ENCODE measurements around the gene PRR14L. TPM values are rescaled to one million over a fixed set of nuclear protein-coding genes. Genes with fewer than 3 reads are reported as not detected.
"Not testable (repeated sequence)": the region's sequence is repeated elsewhere in the genome, so short reads cannot be mapped to it uniquely, and the experiment has no call there.

Gene PRR14L
- total RNA-seq, 1 experiment from 2014 or later, result 42.5 TPM

DNA sequence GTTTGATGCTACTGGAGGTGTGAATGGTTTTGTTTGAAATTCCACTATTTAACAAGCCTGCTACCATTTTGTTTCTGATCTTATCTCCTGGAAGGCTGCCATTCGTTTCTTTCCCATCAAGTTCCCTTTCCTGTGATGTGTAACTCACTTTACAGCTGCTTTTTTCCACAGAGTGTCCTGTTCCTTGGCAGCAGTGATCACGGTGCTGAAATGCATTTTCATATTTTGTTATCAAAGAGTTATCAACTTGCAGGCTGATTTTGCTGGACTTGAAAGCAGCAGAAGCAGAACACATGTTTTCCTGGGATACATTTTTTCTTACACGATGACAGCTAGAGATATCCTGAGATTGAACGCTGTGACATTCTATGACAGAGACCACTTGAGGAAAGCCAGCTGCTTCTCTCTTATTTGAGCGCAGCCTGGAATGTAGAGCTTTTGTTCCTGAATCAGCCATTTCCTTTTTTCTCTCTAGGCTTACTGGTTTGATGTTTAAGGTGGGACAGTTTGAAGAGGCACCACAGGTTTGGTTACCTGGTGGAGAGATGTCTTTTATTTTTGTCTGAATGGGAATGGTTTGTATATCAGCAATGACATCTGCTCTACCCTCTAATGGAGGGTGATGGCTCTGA is 34.7 kb downstream of the PRR14L start:
- H3K9me3 Mint-ChIP-seq (ENCODE audit: unreplicated experiment), result no peaks in the 10 kb centered on the region
- H3K4me1 ChIP-seq, result no peaks in the 10 kb centered on the region
- H3K4me1 Mint-ChIP-seq (ENCODE audit: low read depth, unreplicated experiment), result no peaks in the 10 kb centered on the region
- no peak overlapping the region for H3K4me3 ChIP-seq (ENCODE audit: low read depth, low read length)
- CTCF ChIA-PET, result no interaction called here
- H3K36me3 ChIP-seq (ENCODE audit: control insufficient read depth, insufficient read depth, low read length), result peaks cover 4% of the 10 kb centered on the region; the same call in 1 of the 2 replicates
- intact Hi-C loops (cut with micrococcal nuclease; ENCODE audit: unreplicated experiment), result no loop called here
- TF ChIP-seq, protein P1, sequence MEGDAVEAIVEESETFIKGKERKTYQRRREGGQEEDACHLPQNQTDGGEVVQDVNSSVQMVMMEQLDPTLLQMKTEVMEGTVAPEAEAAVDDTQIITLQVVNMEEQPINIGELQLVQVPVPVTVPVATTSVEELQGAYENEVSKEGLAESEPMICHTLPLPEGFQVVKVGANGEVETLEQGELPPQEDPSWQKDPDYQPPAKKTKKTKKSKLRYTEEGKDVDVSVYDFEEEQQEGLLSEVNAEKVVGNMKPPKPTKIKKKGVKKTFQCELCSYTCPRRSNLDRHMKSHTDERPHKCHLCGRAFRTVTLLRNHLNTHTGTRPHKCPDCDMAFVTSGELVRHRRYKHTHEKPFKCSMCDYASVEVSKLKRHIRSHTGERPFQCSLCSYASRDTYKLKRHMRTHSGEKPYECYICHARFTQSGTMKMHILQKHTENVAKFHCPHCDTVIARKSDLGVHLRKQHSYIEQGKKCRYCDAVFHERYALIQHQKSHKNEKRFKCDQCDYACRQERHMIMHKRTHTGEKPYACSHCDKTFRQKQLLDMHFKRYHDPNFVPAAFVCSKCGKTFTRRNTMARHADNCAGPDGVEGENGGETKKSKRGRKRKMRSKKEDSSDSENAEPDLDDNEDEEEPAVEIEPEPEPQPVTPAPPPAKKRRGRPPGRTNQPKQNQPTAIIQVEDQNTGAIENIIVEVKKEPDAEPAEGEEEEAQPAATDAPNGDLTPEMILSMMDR (IDR thresholded peaks at IDR 0.05; ENCODE audit: insufficient read depth in 1 of 2, low read depth in 1 of 2, low read length in 1 of 2, severe bottlenecking in 1 of 2, unreplicated experiment in 1 of 2), result no peak
- H3K27me3 ChIP-seq (replicated peaks; ENCODE audit: control insufficient read depth, insufficient read depth, low read length), result no peaks in the 10 kb centered on the region
- no peak for DNase-seq
- no peak overlapping the region for H3K27ac Mint-ChIP-seq (ENCODE audit: unreplicated experiment)
- H3K36me3 Mint-ChIP-seq (ENCODE audit: insufficient read depth, unreplicated experiment), result peaks cover 71% of the 10 kb centered on the region
- H3K4me3 Mint-ChIP-seq (ENCODE audit: unreplicated experiment), result no peak overlapping the region
- no peaks in the 10 kb centered on the region for H3K9me3 ChIP-seq
- BruUV-seq (replicated peaks), result TSS peak; percentile 20
- no peaks in the 10 kb centered on the region for H3K27me3 Mint-ChIP-seq (ENCODE audit: insufficient read depth, unreplicated experiment)
- POLR2A ChIA-PET, result no interaction called here

DNA sequence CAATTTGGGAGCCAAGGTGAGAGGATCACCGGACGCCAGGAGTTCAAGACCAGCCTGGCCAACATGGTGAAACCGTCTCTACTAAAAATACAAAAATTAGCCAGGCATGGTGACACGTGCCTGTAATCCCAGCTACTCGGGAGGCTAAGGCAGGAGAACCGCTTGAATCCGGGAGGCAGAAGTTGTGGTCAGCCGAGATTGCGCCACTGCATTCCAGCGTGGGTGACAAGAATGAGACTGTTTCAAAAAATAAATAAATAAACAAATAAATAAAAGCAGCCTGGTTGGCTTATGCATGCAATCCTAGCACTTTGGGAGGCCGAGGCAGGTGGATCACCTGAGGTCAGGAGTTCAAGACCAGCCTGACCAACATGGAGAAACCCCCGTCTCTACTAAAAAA is 38.7 kb downstream of the PRR14L start:
- POLR2A ChIA-PET; H3K27ac Mint-ChIP-seq (ENCODE audit: unreplicated experiment); BruUV-seq (replicated peaks); H3K36me3 ChIP-seq (ENCODE audit: control insufficient read depth, insufficient read depth, low read length); DNase-seq; H3K9me3 Mint-ChIP-seq (ENCODE audit: unreplicated experiment); H3K4me1 ChIP-seq; H3K27me3 ChIP-seq (replicated peaks; ENCODE audit: control insufficient read depth, insufficient read depth, low read length); CTCF ChIA-PET; H3K4me1 Mint-ChIP-seq (ENCODE audit: low read depth, unreplicated experiment); H3K27me3 Mint-ChIP-seq (ENCODE audit: insufficient read depth, unreplicated experiment); H3K4me3 ChIP-seq (ENCODE audit: low read depth, low read length); H3K4me3 Mint-ChIP-seq (ENCODE audit: unreplicated experiment); intact Hi-C loops (cut with micrococcal nuclease; ENCODE audit: unreplicated experiment); H3K9me3 ChIP-seq: not testable (repeated sequence)
- peaks cover 71% of the 10 kb centered on the region for H3K36me3 Mint-ChIP-seq (ENCODE audit: insufficient read depth, unreplicated experiment)

DNA sequence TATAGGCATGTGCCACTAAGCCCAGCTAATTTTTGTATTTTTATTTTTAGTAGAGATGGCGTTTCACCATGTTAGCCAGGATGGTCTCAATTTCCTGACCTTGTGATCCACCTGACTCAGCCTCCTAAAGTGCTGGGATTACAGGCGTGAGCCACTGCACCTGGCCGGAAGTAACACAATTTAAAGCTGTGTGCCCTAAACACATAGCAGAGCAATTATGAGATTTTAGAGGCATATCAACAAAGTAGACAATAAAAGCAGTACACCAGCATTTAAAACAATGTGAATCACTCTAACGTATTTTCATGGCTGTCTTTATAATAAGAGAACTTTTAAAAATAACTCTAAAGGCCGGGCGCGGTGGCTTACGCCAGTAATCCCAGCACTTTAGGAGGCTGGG is 42.4 kb downstream of the PRR14L start:
- TF ChIP-seq, protein P1 (IDR thresholded peaks at IDR 0.05; ENCODE audit: insufficient read depth in 1 of 2, low read depth in 1 of 2, low read length in 1 of 2, severe bottlenecking in 1 of 2, unreplicated experiment in 1 of 2), result no peak
- Histone ChIP-seq H3K4me1 (no peaks in the 10 kb centered on the region), H3K4me3 (ENCODE audit: low read depth, low read length) (no peak overlapping the region), H3K27me3 (replicated peaks; ENCODE audit: control insufficient read depth, insufficient read depth, low read length) (no peaks in the 10 kb centered on the region), H3K36me3 (ENCODE audit: control insufficient read depth, insufficient read depth, low read length) (peaks cover 3% of the 10 kb centered on the region; the same call in 1 of the 2 replicates), H3K9me3 (no peaks in the 10 kb centered on the region)
- no peaks in the 10 kb centered on the region for H3K27me3 Mint-ChIP-seq (ENCODE audit: insufficient read depth, unreplicated experiment)
- intact Hi-C loops (cut with micrococcal nuclease; ENCODE audit: unreplicated experiment), result no loop called here
- no peak overlapping the region for H3K4me3 Mint-ChIP-seq (ENCODE audit: unreplicated experiment)
- H3K4me1 Mint-ChIP-seq (ENCODE audit: low read depth, unreplicated experiment), result no peaks in the 10 kb centered on the region
- H3K9me3 Mint-ChIP-seq (ENCODE audit: unreplicated experiment), result no peaks in the 10 kb centered on the region
- H3K27ac Mint-ChIP-seq (ENCODE audit: unreplicated experiment), result no peak overlapping the region
- ChIA-PET CTCF (no interaction called here), POLR2A (no interaction called here)
- BruUV-seq (replicated peaks), result no TSS peak
- DNase-seq, result no peak
- peaks cover 64% of the 10 kb centered on the region for H3K36me3 Mint-ChIP-seq (ENCODE audit: insufficient read depth, unreplicated experiment)

DNA sequence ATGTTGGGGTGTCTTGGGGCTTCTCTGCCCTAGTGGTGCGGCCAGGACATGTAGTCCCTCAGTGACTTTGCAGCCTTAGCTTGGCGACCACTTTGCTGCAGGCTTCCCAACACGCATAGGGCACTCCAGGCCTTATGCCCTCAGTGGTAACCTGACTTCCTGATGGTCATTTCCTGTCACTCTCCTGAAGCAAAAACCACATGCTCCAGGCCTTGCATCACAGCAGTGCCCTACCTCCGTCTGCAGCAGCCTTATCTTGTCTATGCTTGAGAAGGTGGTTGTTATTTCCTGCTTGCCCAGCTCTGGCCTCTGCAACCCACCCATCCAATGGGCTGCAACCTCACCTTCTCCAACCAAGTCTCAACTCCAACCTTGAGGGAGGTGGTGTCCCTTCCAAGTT is 54.5 kb downstream of the PRR14L start:
- CTCF ChIA-PET, result no interaction called here

DNA sequence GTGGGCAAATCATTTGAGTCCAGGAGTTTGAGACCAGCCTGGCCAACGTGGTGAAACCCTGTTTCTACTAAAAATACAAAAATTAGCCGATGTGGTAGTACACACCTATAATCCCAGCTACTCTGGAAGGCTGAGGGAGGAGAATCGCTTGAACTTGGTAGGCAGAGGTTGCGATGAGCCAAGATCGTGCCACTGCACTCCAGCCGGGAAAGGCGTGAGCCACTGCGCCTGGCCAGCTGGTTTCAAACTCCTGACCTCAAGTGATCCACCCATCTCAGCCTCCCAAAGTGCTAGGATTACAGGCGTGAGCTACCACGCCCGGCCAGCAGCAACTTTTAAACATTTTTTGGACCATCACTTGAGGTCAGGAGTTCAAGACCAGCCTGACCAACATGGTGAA is 55.9 kb downstream of the PRR14L start:
- H3K9me3 Mint-ChIP-seq (ENCODE audit: unreplicated experiment); H3K36me3 ChIP-seq (ENCODE audit: control insufficient read depth, insufficient read depth, low read length); H3K9me3 ChIP-seq; CTCF ChIA-PET; BruUV-seq (replicated peaks); H3K27ac Mint-ChIP-seq (ENCODE audit: unreplicated experiment); DNase-seq; H3K4me1 ChIP-seq; H3K4me1 Mint-ChIP-seq (ENCODE audit: low read depth, unreplicated experiment); H3K4me3 ChIP-seq (ENCODE audit: low read depth, low read length); H3K27me3 Mint-ChIP-seq (ENCODE audit: insufficient read depth, unreplicated experiment); H3K4me3 Mint-ChIP-seq (ENCODE audit: unreplicated experiment); intact Hi-C loops (cut with micrococcal nuclease; ENCODE audit: unreplicated experiment); H3K27me3 ChIP-seq (replicated peaks; ENCODE audit: control insufficient read depth, insufficient read depth, low read length); POLR2A ChIA-PET: not testable (repeated sequence)
- H3K36me3 Mint-ChIP-seq (ENCODE audit: insufficient read depth, unreplicated experiment), result peaks cover 63% of the 10 kb centered on the region

More for the DNA sequence above, 54.5 kb downstream of the PRR14L start:
- no peaks in the 10 kb centered on the region for H3K36me3 ChIP-seq (ENCODE audit: control insufficient read depth, insufficient read depth, low read length)
- no peaks in the 10 kb centered on the region for H3K27me3 ChIP-seq (replicated peaks; ENCODE audit: control insufficient read depth, insufficient read depth, low read length)
- Mint-ChIP-seq H3K4me3 (ENCODE audit: unreplicated experiment) (no peak overlapping the region), H3K36me3 (ENCODE audit: insufficient read depth, unreplicated experiment) (peaks cover 56% of the 10 kb centered on the region), H3K27ac (ENCODE audit: unreplicated experiment) (no peak overlapping the region), H3K9me3 (ENCODE audit: unreplicated experiment) (no peaks in the 10 kb centered on the region), H3K4me1 (ENCODE audit: low read depth, unreplicated experiment) (no peaks in the 10 kb centered on the region), H3K27me3 (ENCODE audit: insufficient read depth, unreplicated experiment) (no peaks in the 10 kb centered on the region)
- intact Hi-C loops (cut with micrococcal nuclease; ENCODE audit: unreplicated experiment), result no loop called here
- no peak overlapping the region for H3K4me3 ChIP-seq (ENCODE audit: low read depth, low read length)
- H3K4me1 ChIP-seq, result no peaks in the 10 kb centered on the region
- no peak for DNase-seq
- no peaks in the 10 kb centered on the region for H3K9me3 ChIP-seq
- POLR2A ChIA-PET, result no interaction called here
- BruUV-seq (replicated peaks), result no TSS peak
- TF ChIP-seq, protein P1 (IDR thresholded peaks at IDR 0.05; ENCODE audit: insufficient read depth in 1 of 2, low read depth in 1 of 2, low read length in 1 of 2, severe bottlenecking in 1 of 2, unreplicated experiment in 1 of 2), result no peak

Data from Caco-2 (cell line).